AG20443 (cell line): ENCODE data around the gene GALNT13.

ENCODE experiments used
- DNase-seq: peaks from one replicate; pipeline ENCODE4 v3.0.0; 2012; ENCODE audit warnings: low spot score, mixed read lengths

Gene GALNT13

GRCh38 chr2:154480521-154480920 is 608.8 kb downstream of the GALNT13 start:
- no peak for DNase-seq

DNA sequence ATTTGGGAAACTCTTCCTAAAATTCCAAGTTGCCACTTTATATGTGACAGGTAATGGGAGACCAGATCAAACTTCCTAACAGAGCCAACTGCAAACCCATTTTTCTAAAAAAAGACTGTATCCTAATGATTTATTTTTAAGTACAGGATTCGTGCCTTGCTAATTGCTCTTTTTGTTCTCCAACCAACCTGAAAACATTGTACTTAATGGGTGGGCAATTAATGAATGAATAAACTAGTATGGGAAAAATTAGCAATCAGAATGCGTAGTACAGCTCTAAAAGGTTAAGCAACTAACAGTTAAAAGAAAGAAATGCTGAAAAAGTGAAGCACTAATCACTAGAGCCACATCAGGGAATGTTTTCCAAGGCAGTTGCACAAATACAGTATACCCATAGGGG is 609.6 kb downstream of the GALNT13 start:
- DNase-seq, result no peak

DNA sequence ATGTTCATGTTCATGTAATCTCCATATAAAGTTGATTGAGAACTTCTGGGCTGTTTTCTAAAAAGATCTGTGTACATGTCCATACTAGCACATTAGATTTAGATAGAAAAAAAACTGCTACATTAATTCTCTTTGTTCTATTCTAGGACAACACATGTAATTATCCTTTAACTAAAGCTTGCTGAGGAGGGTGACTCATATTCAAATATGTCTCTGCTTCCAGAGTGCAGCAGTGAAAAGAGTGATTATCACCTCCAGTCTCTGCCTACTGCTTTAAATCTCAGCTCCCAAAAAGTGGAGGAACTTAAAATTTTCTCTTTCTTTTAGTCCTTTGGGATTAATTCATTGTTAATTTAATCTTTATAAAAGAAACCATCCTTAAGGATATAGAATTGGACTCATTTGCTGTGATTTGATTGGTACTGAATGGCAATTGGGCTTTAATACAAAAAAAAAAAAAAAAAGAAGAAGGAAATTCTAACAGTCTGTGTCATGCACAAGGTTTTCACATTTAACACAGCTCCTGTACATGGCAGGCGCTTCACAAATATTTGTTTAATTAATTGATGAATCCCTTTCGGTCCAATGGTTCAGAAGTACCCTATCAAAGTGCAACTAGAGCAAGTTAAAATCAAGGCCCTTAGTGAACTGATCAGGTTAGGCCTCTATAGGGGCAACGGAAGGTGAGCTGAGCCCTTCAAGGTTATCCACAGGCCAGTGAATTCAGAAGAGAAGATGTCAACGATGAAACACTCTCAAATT is 612.8 kb downstream of the GALNT13 start:
- no peak for DNase-seq

- no peak for DNase-seq
Measured at GRCh38 chr2:154488801-154489200, 617.1 kb downstream of the GALNT13 start.

GRCh38 chr2:154489266-154489858 is 617.6 kb downstream of the GALNT13 start:
- DNase-seq, result no peak

GRCh38 chr2:154490530-154490929 is 618.8 kb downstream of the GALNT13 start:
- no peak for DNase-seq

DNA sequence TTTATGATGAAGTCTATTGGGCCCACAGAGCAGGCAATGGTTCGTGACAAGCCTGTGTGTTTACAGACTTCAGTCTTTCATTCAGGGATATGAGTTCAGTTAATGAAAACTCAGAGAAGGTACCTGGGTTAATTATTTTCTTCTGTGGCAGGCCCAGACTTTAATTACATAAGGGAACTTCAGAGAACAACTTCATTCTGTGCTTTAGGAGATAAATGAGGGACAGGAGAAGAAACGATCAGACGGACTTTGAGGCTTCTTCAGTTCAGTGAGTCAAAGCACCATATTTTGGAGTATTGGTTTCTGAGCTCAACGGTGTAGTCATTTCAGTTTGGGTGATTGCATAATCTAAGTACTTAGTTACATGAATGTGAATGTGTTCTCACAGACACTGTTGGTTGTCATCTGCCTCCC is 623.7 kb downstream of the GALNT13 start:
- no peak for DNase-seq

GRCh38 chr2:154497019-154497418 is 625.3 kb downstream of the GALNT13 start:
- DNase-seq, result no peak
